NCI-H1930 (cell line): ENCODE results near the gene TBC1D19.
"Not testable (repeated sequence)": the region's sequence is repeated elsewhere in the genome, so short reads cannot be mapped to it uniquely, and the experiment has no call there.

Experiments
- DNase-seq, 2 experiments: peaks; one replicate each; lab custom pipeline; 2025; lab: John Stamatoyannopoulos, UW

The TBC1D19 gene

DNA sequence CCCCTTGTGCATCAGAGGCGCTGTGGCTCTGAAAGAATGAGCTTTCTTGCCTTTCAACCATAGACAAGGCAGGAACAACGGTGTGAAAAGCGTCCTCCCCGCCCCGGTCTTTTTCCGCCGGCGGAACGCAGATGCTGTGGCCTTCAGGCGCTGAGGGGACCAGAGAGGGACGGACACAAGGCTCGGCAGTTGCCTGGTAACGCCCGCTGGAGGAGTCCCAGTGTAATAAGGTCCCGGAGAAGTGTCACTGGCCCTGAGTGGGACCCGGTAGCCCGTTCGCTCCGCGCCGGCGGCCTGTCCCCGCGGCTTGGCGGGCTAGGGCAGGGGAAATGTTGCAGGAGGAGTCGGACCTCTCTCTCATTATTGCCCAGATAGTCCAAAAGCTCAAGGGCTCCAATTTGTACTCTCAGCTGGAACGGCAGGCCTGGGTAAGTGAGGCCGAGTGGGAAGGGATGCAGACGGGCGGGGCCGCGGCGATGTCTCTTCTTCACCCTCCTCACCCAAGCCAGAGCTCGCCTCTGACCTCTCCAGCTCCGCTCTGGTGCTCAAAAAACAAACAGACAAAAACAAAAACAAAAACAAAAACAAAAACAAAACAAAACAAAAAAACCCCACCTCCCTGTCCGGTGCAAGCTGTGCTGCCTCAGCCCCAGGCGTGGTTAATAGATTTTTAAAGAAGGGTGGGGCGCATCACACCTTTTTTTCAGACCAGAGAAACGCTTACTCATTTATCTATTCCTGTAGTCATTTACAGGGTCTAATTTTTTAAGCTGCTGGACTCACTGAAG is at the start of gene TBC1D19:
TBC1D19 (plus strand) TSS at position 220 of the 788 bp plus-strand sequence; CDS start at position 330, 110 bp downstream.
- DNase-seq, result peak; percentile 86

- DNase-seq, result no peak
Measured at GRCh38 chr4:26542991-26543390, 40.9 kb upstream of the TBC1D19 start.

DNA sequence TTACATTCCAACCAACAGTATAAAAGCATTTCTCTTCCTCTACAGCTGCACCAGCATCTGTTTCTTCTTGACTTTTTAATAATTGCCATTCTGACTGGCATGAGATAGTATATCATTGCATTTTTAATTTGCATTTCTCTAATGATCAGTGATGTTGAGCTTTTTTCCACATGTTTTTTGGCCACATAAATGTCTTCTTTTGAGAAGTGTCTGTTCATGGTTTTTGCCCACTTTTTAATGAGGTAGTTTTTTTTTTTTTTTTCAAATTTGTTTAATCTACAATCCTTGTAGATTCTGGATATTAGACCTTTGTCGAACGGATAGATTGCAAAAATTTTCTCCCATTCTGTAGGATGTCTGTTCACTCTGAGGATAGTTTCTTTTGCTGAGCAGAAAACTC is 39.5 kb upstream of the TBC1D19 start:
- DNase-seq, result no peak

DNA sequence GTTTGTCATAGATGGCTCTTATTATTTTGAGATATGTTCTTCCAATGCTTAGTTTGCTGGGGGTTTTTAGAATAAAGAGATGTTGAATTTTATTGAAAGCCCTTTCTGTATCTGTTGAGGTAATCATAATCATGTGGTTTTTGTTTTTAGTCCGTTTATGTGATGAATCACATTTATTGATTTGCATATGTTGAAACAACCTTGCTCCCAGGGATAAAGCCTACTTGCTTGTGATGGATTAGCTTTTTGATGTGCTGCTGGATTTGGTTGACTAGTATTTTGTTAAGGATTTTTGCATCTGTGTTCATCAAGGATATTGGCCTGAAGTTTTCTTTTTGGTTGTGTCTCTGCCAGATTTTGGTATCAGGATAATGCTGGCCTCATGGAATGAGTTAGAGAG is 35.5 kb upstream of the TBC1D19 start:
- not testable (repeated sequence) for DNase-seq

- DNase-seq, result no peak
Measured at GRCh38 chr4:26557164-26557563, 26.7 kb upstream of the TBC1D19 start.

DNA sequence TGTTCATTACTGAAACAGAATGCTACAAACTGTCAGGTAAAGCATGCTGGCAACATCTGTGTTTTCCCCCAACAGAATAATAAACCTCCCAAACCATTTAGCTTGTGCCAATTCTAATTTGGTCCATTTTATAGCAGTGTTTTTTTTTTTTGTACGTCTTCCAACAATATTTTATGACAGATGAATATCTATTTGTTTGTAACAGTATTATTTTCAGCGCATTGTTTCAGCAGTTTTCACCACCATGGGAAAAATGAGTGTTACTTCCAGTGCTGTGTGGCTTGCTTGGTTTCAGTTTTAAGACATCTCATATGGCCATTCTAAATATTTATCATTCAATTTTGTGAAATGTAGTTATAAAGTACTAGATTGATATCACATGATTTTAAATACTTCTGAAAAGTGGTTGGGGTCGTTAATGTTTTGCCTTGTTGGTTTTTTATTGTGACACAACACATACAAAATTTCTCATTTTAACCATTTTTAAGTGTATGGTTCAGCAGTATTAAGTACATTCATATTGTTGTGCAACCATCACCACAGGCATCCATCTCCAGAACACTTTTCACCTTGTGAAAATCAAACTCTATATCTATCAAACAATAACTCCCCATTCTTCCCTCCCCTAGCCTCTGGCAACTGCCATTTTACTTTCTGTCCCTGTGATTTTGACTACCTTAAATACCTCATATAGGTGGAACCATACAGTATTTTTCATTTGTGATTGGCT is 25.6 kb upstream of the TBC1D19 start:
- DNase-seq, result no peak

- no peak for DNase-seq
Measured at GRCh38 chr4:26566133-26566532, 17.8 kb upstream of the TBC1D19 start.

- no peak for DNase-seq
Measured at GRCh38 chr4:26568446-26568994, 15.4 kb upstream of the TBC1D19 start.

GRCh38 chr4:26570596-26570995 is 13.3 kb upstream of the TBC1D19 start:
- DNase-seq, result no peak

GRCh38 chr4:26573389-26573794 is 10.5 kb upstream of the TBC1D19 start:
- no peak for DNase-seq

DNA sequence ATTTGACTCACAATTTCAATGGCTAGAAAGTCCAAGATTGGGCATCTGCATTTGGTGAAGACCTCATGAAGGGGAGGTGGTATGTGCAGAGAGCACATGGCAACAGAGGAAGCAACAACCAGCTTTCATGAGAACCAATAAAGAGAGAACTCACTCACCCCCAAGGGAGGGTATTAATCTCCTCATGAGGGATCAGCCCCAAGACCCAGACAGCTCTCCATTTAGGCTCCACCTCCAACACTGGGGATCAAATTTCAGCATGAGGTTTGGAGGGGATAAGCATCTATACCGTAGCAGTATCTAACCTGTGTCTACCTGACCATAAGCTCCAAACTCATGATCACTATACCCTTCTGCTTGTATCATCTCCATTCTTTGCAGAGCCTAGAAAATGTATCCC is 9.3 kb upstream of the TBC1D19 start:
- DNase-seq, result no peak

DNA sequence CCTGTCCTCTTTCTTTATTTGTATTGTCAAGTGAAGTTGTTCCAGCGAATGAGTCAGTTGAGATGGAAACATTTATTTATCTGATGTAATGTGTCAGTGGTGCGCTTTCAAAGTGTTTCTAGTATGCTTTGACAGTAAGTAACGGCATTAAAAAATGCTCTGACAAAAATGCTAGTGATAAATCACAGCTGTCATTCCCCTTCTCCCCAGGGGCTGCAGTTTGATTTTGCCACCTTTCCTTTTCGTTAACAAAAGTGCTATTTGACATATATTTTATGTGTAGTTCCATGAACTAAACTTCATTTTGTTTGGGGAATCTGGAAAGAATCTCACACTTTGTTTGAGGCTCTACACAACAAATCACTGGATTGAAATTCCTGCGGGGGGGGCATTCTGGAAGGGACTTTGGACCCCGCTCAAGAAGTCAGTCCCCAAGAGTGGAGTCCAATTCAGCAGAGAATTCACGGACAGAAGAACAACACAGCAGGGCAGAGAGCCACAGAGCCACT is 7.6 kb upstream of the TBC1D19 start:
- no peak for DNase-seq

- DNase-seq, result no peak
Measured at GRCh38 chr4:26577066-26577465, 6.8 kb upstream of the TBC1D19 start.

DNA sequence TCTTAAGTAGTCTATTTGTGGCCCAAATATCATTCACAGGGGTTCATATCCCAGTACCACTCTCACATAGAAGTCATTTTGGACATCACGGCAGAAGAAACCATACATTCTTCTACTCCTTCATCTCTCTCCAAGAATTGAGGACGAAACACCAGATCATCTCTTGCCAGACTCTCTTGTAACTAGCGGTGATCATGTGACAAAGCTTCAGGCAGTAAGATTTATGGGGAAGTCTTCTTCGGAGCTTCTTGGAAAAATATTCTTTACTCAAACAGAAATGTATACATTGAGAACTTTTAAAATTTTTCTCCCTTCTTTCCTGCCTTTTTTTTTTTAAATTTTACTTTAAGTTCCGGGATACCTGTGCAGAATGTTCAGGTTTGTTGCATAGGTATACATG is 4.7 kb upstream of the TBC1D19 start:
- DNase-seq, result no peak

GRCh38 chr4:26581341-26581740 is 2.5 kb upstream of the TBC1D19 start:
- DNase-seq, result not testable (repeated sequence)

GRCh38 chr4:26583538-26583864 is 383 bp upstream of the TBC1D19 start:
- DNase-seq, result no peak

DNA sequence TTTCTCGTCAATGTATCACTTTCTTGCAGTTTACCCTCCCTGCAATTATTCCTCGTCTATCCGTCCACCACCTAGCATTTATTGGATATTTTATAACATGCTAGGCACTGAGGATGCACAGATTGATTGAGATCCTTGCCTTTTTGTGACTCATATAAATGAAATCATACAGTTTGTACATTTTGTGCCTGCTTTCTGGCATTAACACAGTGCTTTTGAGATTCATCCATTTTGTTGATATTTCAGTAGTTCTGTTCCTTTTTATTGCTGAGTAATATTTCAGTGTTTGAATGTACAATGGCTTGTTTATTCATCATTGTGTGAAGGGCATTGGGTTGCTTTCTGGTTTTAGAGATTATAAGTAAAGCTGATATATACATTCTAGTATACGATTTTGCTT is 841 bp downstream of the TBC1D19 start:
- no peak for DNase-seq

DNA sequence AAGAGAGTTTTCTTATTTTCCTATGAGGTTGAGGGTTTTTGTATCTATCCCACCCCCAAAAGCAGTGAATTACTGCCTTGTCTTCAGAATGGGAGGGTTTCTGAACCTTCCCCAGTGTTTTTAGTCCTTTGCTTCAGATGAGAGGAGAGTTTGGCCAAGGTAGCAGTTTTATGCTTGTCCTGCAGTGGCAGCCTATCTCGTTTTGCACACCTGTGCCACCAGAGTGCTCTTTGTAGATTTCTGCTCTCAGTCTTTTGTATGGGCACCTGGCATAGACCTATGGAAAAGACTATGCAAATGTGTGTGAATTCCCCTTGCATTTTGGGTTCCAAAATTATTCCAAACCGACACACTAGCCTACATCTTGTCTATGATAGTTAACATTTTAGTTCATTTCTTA is 5.8 kb downstream of the TBC1D19 start:
- DNase-seq, result no peak

GRCh38 chr4:26590639-26591038 is 6.8 kb downstream of the TBC1D19 start:
- DNase-seq, result no peak

GRCh38 chr4:26593557-26593956 is 9.7 kb downstream of the TBC1D19 start:
- not testable (repeated sequence) for DNase-seq

- no peak for DNase-seq
Measured at GRCh38 chr4:26594371-26594770, 10.5 kb downstream of the TBC1D19 start.

- no peak for DNase-seq
Measured at GRCh38 chr4:26594778-26595177, 10.9 kb downstream of the TBC1D19 start.

GRCh38 chr4:26596843-26597242 is 13.0 kb downstream of the TBC1D19 start:
- DNase-seq, result no peak
